ENCODE measurements around the gene CCDC12. TPM values are rescaled to one million over a fixed set of nuclear protein-coding genes. Genes with fewer than 3 reads are reported as not detected.

Gene CCDC12
- total RNA-seq, 1 donor from 2014 or later, result 66.2 TPM

- intact Hi-C loops (cut with micrococcal nuclease), result loop anchor here (1.0 kb wide), 2 partner anchors 29 to 190 kb away; no protein-coding TSS in a partner anchor
- DNase-seq, result no peak
- Mint-ChIP-seq H3K4me1 (peaks cover 5% of the 10 kb centered on the region), H3K27me3 (peaks cover 62% of the 10 kb centered on the region), H3K9me3 (no peaks in the 10 kb centered on the region), H3K36me3 (ENCODE audit: low read depth) (no peaks in the 10 kb centered on the region), H3K4me3 (no peak overlapping the region), H3K27ac (no peak overlapping the region)
Observed at GRCh38 chr3:46895761-46896160, 80.8 kb downstream of the CCDC12 start.

- Mint-ChIP-seq H3K27me3 (peaks cover 64% of the 10 kb centered on the region), H3K36me3 (ENCODE audit: low read depth) (no peaks in the 10 kb centered on the region), H3K4me1 (peaks cover 5% of the 10 kb centered on the region), H3K4me3 (no peak overlapping the region), H3K27ac (no peak overlapping the region), H3K9me3 (no peaks in the 10 kb centered on the region)
- peak; percentile 93 for DNase-seq
- intact Hi-C loops (cut with micrococcal nuclease), result loop anchor here (1.0 kb wide), 2 partner anchors 29 to 190 kb away; no protein-coding TSS in a partner anchor
Observed at GRCh38 chr3:46895204-46895660, 81.3 kb downstream of the CCDC12 start.

GRCh38 chr3:46894256-46894655, 82.3 kb downstream of the CCDC12 start:
- no peak overlapping the region for H3K4me3 Mint-ChIP-seq
- peaks cover 68% of the 10 kb centered on the region for H3K27me3 Mint-ChIP-seq
- H3K4me1 Mint-ChIP-seq, result peaks cover 5% of the 10 kb centered on the region
- intact Hi-C loops (cut with micrococcal nuclease), result no loop called here
- H3K36me3 Mint-ChIP-seq (ENCODE audit: low read depth), result no peaks in the 10 kb centered on the region
- no peaks in the 10 kb centered on the region for H3K9me3 Mint-ChIP-seq
- DNase-seq, result no peak
- H3K27ac Mint-ChIP-seq, result no peak overlapping the region

GRCh38 chr3:46893763-46894162, 82.8 kb downstream of the CCDC12 start:
- Mint-ChIP-seq H3K36me3 (ENCODE audit: low read depth) (no peaks in the 10 kb centered on the region), H3K4me1 (peaks cover 5% of the 10 kb centered on the region), H3K9me3 (no peaks in the 10 kb centered on the region), H3K4me3 (no peak overlapping the region), H3K27me3 (peaks cover 64% of the 10 kb centered on the region), H3K27ac (no peak overlapping the region)
- intact Hi-C loops (cut with micrococcal nuclease), result no loop called here
- DNase-seq, result no peak

GRCh38 chr3:46893146-46893748, 83.3 kb downstream of the CCDC12 start:
- DNase-seq, result no peak
- Mint-ChIP-seq H3K9me3 (no peaks in the 10 kb centered on the region), H3K27ac (no peak overlapping the region), H3K36me3 (ENCODE audit: low read depth) (no peaks in the 10 kb centered on the region), H3K27me3 (peaks cover 63% of the 10 kb centered on the region), H3K4me3 (no peak overlapping the region), H3K4me1 (peaks cover 5% of the 10 kb centered on the region)
- intact Hi-C loops (cut with micrococcal nuclease), result no loop called here

- DNase-seq, result peak; percentile 68
- peaks cover 63% of the 10 kb centered on the region for H3K27me3 Mint-ChIP-seq
- peaks cover 5% of the 10 kb centered on the region for H3K4me1 Mint-ChIP-seq
- H3K9me3 Mint-ChIP-seq, result no peaks in the 10 kb centered on the region
- peak overlapping the region; percentile 63 for H3K4me3 Mint-ChIP-seq
- no peaks in the 10 kb centered on the region for H3K36me3 Mint-ChIP-seq (ENCODE audit: low read depth)
- H3K27ac Mint-ChIP-seq, result no peak overlapping the region
- intact Hi-C loops (cut with micrococcal nuclease), result no loop called here
Observed at GRCh38 chr3:46892285-46893145, 84.0 kb downstream of the CCDC12 start.

GRCh38 chr3:46891132-46891531, 85.4 kb downstream of the CCDC12 start:
- Mint-ChIP-seq H3K27me3 (peaks cover 64% of the 10 kb centered on the region), H3K27ac (no peak overlapping the region), H3K36me3 (ENCODE audit: low read depth) (no peaks in the 10 kb centered on the region), H3K9me3 (no peaks in the 10 kb centered on the region), H3K4me1 (peaks cover 5% of the 10 kb centered on the region), H3K4me3 (no peak overlapping the region)
- DNase-seq, result no peak
- intact Hi-C loops (cut with micrococcal nuclease), result no loop called here

GRCh38 chr3:46890132-46890531, 86.4 kb downstream of the CCDC12 start:
- Mint-ChIP-seq H3K27me3 (peaks cover 67% of the 10 kb centered on the region), H3K36me3 (ENCODE audit: low read depth) (no peaks in the 10 kb centered on the region), H3K4me3 (no peak overlapping the region), H3K9me3 (no peaks in the 10 kb centered on the region), H3K27ac (no peak overlapping the region), H3K4me1 (peaks cover 3% of the 10 kb centered on the region)
- intact Hi-C loops (cut with micrococcal nuclease), result no loop called here
- DNase-seq, result no peak

GRCh38 chr3:46889381-46890110, 87.0 kb downstream of the CCDC12 start:
- no peak overlapping the region for H3K4me3 Mint-ChIP-seq
- intact Hi-C loops (cut with micrococcal nuclease), result no loop called here
- no peaks in the 10 kb centered on the region for H3K36me3 Mint-ChIP-seq (ENCODE audit: low read depth)
- DNase-seq, result no peak
- peaks cover 3% of the 10 kb centered on the region for H3K4me1 Mint-ChIP-seq
- H3K27ac Mint-ChIP-seq, result no peak overlapping the region
- no peaks in the 10 kb centered on the region for H3K9me3 Mint-ChIP-seq
- peaks cover 71% of the 10 kb centered on the region for H3K27me3 Mint-ChIP-seq

- no peak overlapping the region for H3K27ac Mint-ChIP-seq
- no peaks in the 10 kb centered on the region for H3K9me3 Mint-ChIP-seq
- H3K27me3 Mint-ChIP-seq, result peaks cover 71% of the 10 kb centered on the region
- H3K4me3 Mint-ChIP-seq, result no peak overlapping the region
- no peak for DNase-seq
- H3K4me1 Mint-ChIP-seq, result peaks cover 3% of the 10 kb centered on the region
- intact Hi-C loops (cut with micrococcal nuclease), result no loop called here
- no peaks in the 10 kb centered on the region for H3K36me3 Mint-ChIP-seq (ENCODE audit: low read depth)
Observed at GRCh38 chr3:46888705-46889104, 87.8 kb downstream of the CCDC12 start.

GRCh38 chr3:46887980-46888494, 88.5 kb downstream of the CCDC12 start:
- DNase-seq, result no peak
- H3K9me3 Mint-ChIP-seq, result no peaks in the 10 kb centered on the region
- H3K4me3 Mint-ChIP-seq, result no peak overlapping the region
- intact Hi-C loops (cut with micrococcal nuclease), result no loop called here
- H3K27me3 Mint-ChIP-seq, result peaks cover 69% of the 10 kb centered on the region
- peaks cover 3% of the 10 kb centered on the region for H3K4me1 Mint-ChIP-seq
- no peaks in the 10 kb centered on the region for H3K36me3 Mint-ChIP-seq (ENCODE audit: low read depth)
- H3K27ac Mint-ChIP-seq, result no peak overlapping the region

- no peaks in the 10 kb centered on the region for H3K9me3 Mint-ChIP-seq
- H3K27ac Mint-ChIP-seq, result no peak overlapping the region
- H3K27me3 Mint-ChIP-seq, result peaks cover 58% of the 10 kb centered on the region
- H3K4me1 Mint-ChIP-seq, result peaks cover 2% of the 10 kb centered on the region
- H3K4me3 Mint-ChIP-seq, result no peak overlapping the region
- H3K36me3 Mint-ChIP-seq (ENCODE audit: low read depth), result no peaks in the 10 kb centered on the region
- no peak for DNase-seq
- intact Hi-C loops (cut with micrococcal nuclease), result no loop called here
Observed at GRCh38 chr3:46885612-46886011, 90.9 kb downstream of the CCDC12 start.

GRCh38 chr3:46884929-46885328, 91.6 kb downstream of the CCDC12 start:
- H3K9me3 Mint-ChIP-seq, result no peaks in the 10 kb centered on the region
- peaks cover 62% of the 10 kb centered on the region for H3K27me3 Mint-ChIP-seq
- peaks cover 2% of the 10 kb centered on the region for H3K4me1 Mint-ChIP-seq
- H3K27ac Mint-ChIP-seq, result no peak overlapping the region
- H3K4me3 Mint-ChIP-seq, result no peak overlapping the region
- DNase-seq, result no peak
- no peaks in the 10 kb centered on the region for H3K36me3 Mint-ChIP-seq (ENCODE audit: low read depth)
- intact Hi-C loops (cut with micrococcal nuclease), result no loop called here

GRCh38 chr3:46884427-46884826, 92.1 kb downstream of the CCDC12 start:
- DNase-seq, result no peak
- H3K27ac Mint-ChIP-seq, result no peak overlapping the region
- H3K4me3 Mint-ChIP-seq, result no peak overlapping the region
- peaks cover 64% of the 10 kb centered on the region for H3K27me3 Mint-ChIP-seq
- no peaks in the 10 kb centered on the region for H3K9me3 Mint-ChIP-seq
- intact Hi-C loops (cut with micrococcal nuclease), result no loop called here
- H3K4me1 Mint-ChIP-seq, result peaks cover 2% of the 10 kb centered on the region
- no peaks in the 10 kb centered on the region for H3K36me3 Mint-ChIP-seq (ENCODE audit: low read depth)
